Mononuclear cell (primary cell): ENCODE data around the gene GLYR1. TPM values are rescaled to one million over a fixed set of nuclear protein-coding genes. Genes with fewer than 3 reads are reported as not detected.

Source experiments
- H3K27me3 ChIP-seq: 2 replicates; pipeline ENCODE4 v1.6.0; 2011; ENCODE audit warnings: low read length, control low read depth; ENCODE audit not compliant: insufficient read depth
- H3K4me1 ChIP-seq: 2 replicates; pipeline ENCODE4 v1.5.1; 2011; ENCODE audit warnings: mild to moderate bottlenecking, low read length, control low read depth; ENCODE audit not compliant: insufficient read depth
- H3K4me3 ChIP-seq: 2 replicates; pipeline ENCODE4 v1.5.1; 2011; ENCODE audit warnings: mild to moderate bottlenecking, low read length, moderate library complexity
- H3K9me3 ChIP-seq: 2 replicates; pipeline ENCODE4 v1.5.1; 2011; ENCODE audit warnings: low read depth, mild to moderate bottlenecking, control low read depth, low read length
- total RNA-seq: library from RNA; depleted of rRNA; stranded (reverse); fragments of >200 nt; gene quantifications from one replicate; pipeline ENCODE4 v1.2.3, GENCODE V29; 2012

Gene GLYR1
- total RNA-seq, 1 donor: 49.7 TPM

DNA sequence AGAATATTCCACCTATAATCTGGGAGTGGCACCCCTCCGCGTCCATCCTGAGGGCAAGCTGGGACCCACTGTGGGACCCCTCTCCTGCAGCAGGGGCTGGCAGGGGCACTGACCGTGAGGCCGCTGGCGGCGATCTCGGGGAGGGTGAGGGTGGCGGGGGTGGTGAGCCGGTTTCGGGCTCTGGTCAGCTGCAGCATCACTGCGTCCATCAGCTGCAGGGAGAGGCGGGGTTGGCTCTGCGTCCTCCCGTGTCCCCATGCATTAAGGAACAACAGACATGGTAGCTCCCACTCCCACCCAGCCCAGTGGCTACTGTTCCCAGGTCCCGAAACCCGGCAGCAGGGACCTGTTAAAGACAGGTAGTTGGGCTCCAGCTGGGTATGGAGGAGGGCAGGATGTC is 48.6 kb downstream of the GLYR1 start:
- H3K27me3 ChIP-seq: no peaks in the 10 kb centered on the region
- H3K4me1 ChIP-seq: peaks cover 23% of the 10 kb centered on the region
- H3K4me3 ChIP-seq: no peak overlapping the region
- no peaks in the 10 kb centered on the region for H3K9me3 ChIP-seq

DNA sequence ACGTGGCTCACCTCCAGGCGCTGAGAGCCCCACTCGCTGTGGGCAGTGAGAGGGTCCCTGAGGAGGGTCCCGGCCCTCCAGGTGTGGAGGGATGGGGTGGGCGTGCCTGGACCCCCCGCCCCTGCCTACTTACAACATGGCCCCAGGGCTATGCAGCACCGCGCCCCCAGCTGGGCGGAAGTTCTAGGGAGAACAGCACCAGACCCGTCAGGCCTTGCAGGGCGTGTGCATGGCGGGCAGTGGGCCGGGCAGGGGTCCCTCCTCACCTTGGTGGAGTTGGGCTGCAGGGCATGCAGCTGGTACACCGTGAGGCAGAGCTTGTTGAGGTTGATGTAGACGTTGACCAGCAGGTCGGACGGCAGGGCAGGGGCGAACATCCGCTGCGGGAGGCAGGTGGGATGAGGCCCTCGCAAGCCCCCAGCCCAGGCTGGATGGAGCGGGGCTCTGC is 49.3 kb downstream of the GLYR1 start:
- Histone ChIP-seq H3K4me1 (peaks cover 21% of the 10 kb centered on the region), H3K9me3 (no peaks in the 10 kb centered on the region), H3K27me3 (no peaks in the 10 kb centered on the region), H3K4me3 (no peak overlapping the region)

DNA sequence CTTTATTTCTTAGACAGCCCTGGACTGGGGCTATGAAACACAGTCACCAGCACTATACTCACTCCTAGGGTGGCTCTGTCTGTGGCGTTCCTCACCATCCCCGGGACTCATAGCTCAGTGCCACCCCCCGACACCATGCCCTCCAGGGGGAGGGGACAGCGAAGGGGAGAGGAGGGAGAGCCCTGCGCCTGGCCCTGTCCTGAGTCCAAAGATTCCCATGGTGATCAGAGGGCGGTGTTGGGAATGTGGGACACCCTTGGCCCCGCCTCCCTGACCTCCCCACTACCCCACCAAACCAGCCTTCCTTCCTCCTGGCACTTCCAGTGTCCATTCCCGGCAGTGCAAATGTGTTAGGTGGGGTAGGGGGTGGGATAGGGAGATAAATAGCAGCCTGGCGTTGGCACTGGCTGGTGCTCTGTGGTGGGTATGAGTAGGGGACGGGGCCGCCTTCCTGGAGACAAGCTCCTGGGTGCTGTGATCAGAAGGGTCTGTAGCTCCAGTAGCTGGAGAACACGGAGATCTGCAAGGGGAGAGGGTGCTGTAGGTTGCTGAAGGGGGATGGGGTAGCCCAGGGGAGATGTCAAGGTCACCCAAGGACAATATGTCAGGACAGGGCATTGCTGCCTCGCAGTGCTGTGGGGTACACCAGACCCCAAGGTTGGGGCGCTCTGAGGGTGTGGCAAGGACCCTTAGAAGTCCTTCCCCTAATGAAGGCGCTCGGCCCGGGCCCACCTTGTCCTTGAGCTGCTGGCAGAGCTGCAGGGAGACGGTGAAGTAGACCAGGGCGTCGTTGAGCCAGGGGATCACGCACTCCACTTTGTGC is 49.9 kb downstream of the GLYR1 start:
- no peak overlapping the region for H3K4me3 ChIP-seq
- H3K4me1 ChIP-seq: peaks cover 21% of the 10 kb centered on the region
- no peaks in the 10 kb centered on the region for H3K27me3 ChIP-seq
- no peaks in the 10 kb centered on the region for H3K9me3 ChIP-seq

DNA sequence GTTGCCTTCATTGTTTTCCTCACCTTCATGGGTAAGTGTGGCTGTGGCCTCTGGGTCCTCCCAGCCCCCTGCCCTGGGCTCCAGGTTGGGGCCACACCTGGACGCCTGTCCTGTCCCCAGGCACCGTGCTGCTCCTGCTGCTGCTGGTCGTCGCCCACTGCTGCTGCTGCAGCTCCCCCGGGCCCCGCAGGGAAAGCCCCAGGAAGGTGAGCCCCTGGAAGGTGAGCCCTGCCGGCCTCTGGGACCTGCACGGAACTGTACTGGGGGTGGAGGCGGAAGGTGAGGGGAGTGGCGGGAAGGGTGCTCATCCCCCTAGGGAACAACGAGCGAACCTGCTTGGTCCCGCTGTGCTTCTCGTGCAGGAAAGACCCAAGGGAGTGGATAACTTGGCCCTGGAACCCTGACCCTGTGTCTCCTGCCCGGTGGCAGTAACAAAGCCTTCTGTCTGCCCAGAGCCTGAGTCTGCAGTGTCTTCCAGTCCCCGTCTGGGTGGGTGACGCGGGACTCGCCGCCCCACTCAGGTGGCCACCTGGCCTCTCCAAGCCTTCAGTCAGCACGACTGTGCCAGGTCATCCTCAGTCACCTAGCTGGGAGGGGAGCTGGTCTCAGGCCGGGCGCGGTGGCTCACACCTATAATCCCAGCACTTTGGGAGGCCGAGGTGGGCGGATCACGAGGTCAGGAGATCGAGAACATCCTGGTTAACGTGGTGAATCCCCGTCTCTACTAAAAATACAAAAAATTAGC is 51.1 kb downstream of the GLYR1 start:
- Histone ChIP-seq H3K27me3 (no peaks in the 10 kb centered on the region), H3K4me1 (peaks cover 10% of the 10 kb centered on the region), H3K9me3 (no peaks in the 10 kb centered on the region), H3K4me3 (no peak overlapping the region)

DNA sequence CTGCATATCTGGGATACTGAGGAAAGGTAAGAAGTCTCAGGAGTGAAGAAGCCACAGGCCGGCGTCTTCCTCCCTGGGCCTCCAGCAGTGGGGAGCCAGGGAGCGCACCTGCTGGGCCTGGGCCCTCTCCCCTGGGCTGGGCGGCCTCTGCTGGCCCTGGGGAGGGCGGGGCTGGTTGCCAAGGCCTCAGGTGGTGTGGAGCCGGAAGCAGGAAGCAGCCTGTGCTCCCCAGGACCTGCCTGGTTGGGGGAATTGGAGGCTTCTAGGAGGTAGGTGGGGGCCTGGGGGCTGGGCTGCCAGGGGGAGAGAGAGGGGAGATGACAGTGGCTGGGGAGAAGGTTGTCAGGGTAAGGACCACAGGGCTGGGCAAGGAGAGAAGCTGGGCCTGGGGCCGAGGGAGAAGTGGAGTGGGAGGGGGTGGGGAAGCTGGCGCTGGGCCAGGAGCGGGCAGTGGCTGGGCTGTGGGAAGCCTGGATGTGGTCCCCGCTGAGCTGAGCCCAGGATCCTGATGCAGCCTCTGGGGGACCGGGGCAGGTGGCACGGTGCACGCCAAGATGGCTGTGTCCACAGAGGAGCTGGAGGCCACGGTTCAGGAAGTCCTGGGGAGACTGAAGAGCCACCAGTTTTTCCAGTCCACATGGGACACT is 51.8 kb downstream of the GLYR1 start, which contains the start of gene SMIM22:
Gene SMIM22 (plus strand): TSS at position 189 of the 647 bp plus-strand sequence. CDS start 366 bp downstream, at position 555.
- H3K27me3 ChIP-seq: no peaks in the 10 kb centered on the region
- H3K4me3 ChIP-seq: no peak within 1 kb of the TSS
- peaks cover 4% of the 10 kb centered on the region for H3K4me1 ChIP-seq
- H3K9me3 ChIP-seq: no peaks in the 10 kb centered on the region

DNA sequence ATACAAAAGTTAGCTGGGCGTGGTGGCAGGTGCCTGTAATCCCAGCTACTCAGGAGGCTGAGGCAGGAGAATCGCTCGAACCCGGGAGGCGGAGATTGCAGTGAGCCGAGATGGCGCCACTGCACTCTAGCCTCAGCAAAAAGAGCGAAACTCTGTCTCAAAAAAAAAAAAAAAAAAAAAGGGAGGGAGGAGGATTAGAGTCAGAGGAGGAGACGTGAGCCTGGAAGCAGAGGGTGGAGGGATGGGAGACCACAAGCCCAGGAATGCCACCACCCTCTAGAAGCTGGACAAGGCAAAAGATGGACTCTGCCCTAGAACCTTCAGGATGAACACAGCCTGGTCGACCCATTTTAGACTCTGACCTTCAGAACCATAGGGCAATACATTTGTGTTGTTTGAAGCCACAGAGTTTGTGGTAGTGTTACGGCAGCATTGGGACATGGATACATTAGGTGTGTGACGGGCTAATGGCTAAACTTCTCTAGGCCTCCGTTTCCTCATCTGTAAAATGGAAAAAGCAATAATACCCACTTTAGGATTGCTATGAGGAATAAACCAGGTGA is 54.1 kb downstream of the GLYR1 start:
- Histone ChIP-seq H3K27me3 (no peaks in the 10 kb centered on the region), H3K9me3 (no peaks in the 10 kb centered on the region), H3K4me1 (no peaks in the 10 kb centered on the region), H3K4me3 (no peak overlapping the region)

DNA sequence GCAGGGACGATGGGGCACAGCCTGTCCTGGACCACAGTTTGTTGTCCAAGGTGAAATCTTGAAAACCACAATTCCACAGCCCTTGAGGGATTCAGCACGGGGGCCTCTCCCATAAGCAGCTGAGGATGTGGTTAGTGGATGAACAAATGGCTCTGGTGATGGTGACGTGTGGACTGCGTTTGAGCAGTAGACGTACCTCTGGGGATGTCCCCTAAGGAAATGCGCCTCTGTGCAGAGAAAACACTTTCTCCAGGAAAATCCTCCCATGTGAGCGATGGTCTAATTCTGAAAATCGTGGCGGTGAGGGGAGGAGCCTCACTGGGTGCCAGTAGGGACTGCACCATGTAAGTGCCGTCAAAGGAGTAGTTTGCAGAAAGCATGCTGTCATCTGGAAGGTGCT is 56.2 kb downstream of the GLYR1 start:
- Histone ChIP-seq H3K27me3 (no peaks in the 10 kb centered on the region), H3K9me3 (no peaks in the 10 kb centered on the region), H3K4me1 (no peaks in the 10 kb centered on the region), H3K4me3 (no peak overlapping the region)

DNA sequence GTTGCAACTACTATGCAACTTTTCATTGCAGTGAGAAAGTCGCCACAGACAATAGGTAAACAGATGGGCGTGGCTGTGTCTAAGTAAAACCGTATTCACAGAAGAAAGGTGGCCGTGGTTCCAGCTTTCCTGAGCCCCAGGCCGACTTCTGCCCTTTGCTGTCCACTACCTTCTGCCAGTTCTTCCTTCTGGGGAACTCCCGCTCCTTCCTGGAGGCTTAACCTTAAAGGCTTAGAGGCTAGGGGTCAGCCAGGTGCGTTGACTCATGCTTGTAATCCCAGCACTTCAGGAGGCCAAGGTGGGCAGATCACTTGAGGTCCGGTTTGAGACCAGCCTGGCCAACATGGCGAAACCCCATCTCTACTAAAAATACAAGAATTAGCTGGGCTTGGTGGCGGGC is 56.8 kb downstream of the GLYR1 start:
- no peaks in the 10 kb centered on the region for H3K4me1 ChIP-seq
- no peak overlapping the region for H3K4me3 ChIP-seq
- no peaks in the 10 kb centered on the region for H3K27me3 ChIP-seq
- H3K9me3 ChIP-seq: no peaks in the 10 kb centered on the region

DNA sequence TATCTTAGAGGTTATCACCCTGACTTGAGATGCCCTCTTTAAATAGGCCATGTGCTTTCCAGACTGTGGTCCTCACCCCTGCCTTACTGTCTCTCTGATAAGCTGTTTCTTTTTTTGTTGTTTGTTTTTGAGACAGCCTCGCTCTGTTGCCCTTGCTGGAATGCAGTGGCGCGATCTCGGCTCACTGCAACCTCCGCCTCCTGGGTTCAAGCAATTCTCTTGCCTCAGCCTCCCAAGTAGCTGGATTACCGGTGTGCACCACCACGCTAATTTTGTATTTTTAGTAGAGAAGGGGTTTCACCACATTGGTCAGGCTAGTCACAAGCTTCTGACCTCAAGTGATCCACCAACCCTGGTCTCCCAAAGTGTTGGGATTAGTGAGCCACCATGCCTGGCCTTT is 58.2 kb downstream of the GLYR1 start:
- Histone ChIP-seq H3K9me3 (no peaks in the 10 kb centered on the region), H3K4me1 (no peaks in the 10 kb centered on the region), H3K4me3 (no peak overlapping the region), H3K27me3 (no peaks in the 10 kb centered on the region)

DNA sequence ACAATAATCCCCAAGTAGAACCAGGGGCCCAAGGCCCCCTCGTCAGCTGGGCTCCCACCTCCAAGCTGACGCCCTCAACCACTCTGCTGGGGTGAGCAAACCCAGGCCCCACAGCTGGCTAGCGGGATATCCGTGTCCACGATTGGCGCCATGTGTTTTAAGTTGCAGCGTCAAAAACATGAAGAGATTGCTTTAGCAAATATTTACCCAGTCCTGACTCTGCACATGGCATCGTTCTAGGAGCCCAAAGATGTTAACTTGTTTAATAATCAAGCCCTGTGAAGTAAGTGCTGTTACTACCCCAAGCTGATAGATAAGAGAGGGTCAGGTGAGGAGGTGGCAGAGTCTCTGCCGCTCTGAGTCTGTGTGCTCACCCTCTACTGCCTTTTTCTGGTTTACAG is 58.6 kb downstream of the GLYR1 start:
- Histone ChIP-seq H3K27me3 (no peaks in the 10 kb centered on the region), H3K4me3 (no peak overlapping the region), H3K4me1 (no peaks in the 10 kb centered on the region), H3K9me3 (no peaks in the 10 kb centered on the region)

DNA sequence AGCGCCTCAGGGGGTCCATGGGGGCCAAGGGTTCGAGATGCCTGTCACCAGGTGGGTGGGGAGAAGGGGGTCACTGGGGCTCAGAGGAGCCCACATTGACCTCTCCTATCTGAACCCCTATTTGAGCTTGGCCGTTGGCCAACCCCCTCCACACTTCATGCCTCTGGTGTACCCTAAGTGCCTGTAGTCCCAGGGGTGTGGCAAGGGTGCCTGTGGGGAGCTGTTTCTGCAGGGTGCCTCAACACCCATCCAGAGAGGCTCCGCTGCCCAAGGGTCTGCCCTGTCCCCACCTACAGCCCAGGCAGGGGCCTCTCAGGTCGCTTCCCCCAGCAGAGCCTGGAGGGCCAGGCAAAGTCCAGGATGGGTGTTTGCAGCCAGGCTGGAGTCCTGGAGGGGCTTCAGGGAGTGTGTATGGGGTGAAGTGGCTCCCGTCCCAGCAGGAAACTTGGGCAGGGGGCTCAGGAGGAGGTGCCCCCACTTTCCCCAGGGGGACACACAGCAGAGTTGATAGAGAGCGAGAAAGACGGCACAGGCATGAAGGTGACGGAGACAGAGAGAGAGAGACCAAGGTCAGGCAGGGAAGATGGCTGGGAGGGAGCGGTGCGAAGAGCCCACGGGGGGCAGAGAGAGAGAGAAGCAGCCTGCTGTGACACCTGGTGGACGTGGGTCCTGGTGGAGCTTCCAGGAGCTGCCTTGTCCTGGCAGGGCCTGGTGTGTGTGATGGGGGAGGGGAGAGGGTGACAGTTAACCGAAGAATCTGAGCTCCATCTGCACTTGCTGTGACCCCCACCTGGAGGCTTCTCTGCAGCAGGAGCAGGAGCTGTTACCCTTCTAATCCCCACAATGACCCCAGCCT is 59.2 kb downstream of the GLYR1 start, which contains the start of gene SEPTIN12:
Gene SEPTIN12 (minus strand): TSS at position 719 of the 856 bp plus-strand sequence. CDS start 700 bp downstream, at position 19.
- Histone ChIP-seq H3K4me3 (no peak within 1 kb of the TSS), H3K9me3 (no peaks in the 10 kb centered on the region), H3K27me3 (no peaks in the 10 kb centered on the region), H3K4me1 (no peaks in the 10 kb centered on the region)

DNA sequence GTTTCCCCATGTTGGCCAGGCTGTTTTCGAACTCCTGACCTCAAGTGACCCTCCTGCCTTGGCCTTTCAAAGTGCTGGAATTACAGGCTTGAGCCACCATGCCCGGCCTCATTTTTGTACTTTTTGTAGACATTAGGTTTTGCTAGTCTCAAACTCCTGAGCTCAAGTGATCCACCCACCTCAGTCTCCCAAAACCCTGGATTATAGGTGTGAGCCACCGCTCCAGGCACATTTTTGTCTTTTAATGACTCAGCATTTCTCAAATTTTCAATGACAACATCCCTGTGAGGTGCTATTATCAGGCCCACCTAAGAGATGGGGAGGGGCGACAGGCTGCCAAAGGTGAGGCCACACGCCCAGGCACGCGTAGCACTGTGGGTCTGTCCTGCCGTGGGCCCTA is 60.0 kb downstream of the GLYR1 start:
- Histone ChIP-seq H3K4me3 (no peak overlapping the region), H3K27me3 (no peaks in the 10 kb centered on the region), H3K9me3 (no peaks in the 10 kb centered on the region), H3K4me1 (peaks cover 5% of the 10 kb centered on the region)

DNA sequence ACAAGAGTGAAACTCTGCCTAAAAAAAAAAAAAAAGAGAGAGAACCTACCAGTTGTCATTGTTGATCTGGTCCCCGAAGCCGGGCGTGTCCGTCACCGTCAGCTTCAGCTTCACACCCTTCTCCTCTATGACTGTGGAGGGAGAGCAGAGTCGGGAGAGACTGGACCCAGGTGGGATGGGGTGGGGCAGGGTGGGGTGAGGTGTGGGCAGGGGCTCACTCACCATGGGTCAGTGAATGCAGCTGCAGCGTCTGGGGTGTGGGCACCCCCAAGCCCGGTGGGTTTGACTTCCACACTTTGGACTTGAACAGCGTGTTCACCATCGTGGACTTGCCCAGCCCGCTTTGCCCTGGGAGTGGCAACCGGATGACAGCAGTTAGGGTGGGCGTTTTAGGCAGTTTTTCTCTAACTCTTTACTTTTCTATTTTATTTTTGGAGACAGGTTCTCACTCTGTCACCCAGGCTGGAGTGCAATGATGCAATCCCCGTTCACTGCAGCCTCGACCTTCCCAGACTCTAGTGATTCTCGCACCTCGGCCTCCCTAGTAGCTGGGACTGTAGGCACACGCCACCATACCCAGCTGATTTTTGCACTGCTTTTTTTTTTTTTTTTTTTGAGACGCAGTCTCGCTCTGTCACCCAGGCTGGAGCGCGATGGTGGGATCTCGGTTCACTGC is 61.2 kb downstream of the GLYR1 start:
- Histone ChIP-seq H3K4me1 (peaks cover 10% of the 10 kb centered on the region), H3K9me3 (no peaks in the 10 kb centered on the region), H3K27me3 (no peaks in the 10 kb centered on the region), H3K4me3 (no peak overlapping the region)
